ENCODE results near the gene ZNF785.
"Not testable (repeated sequence)": the region's sequence is repeated elsewhere in the genome, so short reads cannot be mapped to it uniquely, and the experiment has no call there.

Gene ZNF785

DNA sequence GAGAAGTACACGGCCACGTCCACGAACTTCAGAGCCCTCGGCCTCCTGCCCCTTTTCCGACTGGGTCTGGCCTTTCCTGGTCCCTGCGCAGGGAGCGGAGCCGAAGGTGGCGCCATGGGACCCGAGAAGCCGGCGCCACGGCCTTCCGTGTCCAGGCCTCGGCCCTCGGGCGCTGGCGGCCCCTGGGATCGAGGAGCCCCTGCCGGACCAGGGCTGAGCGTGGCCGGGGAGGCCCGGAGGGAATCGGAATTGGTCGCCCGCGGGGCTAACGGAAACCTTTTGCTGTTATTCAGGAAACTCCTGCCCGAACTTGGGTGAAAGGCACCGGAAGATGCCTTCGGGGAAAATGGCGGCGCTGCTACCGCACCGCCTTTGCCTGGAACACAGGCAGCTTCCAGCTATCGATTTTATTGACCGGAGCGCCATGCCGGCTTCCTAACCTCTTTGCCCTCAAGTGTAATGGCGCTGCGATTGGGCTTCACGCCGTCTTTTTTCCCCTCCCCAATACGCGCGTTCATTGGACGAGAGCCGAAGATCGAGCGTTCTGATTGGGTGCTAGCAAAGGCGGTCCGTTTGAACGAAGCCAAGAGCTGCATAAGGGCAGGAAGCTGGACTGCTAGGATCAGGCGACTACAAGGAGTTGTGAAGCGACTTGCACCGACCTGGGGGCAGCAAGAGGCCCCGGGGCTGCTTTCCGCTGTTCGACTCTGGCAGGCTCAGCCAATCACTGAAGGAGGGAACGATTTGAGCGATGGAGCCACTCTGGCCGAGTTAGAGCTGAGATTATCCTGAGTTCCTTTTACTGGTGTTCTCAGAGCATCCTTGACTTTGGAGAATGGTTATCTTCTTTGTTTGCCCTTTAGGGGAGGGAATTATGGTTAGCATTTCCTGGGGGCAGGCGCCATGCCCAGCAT lies 24.7 kb upstream of the ZNF785 start, which contains the start of gene ZNF689:
Gene ZNF689 (minus strand): TSS at position 464 of the 914 bp plus-strand sequence. CDS start 348 bp downstream, at position 116.
- peak within 1 kb of the TSS; percentile 98 for H3K27ac Mint-ChIP-seq
- peak; percentile 93 for ATAC-seq (replicated peaks)
- H3K27me3 Mint-ChIP-seq: no peaks in the 10 kb centered on the region
- H3K9me3 Mint-ChIP-seq: no peaks in the 10 kb centered on the region
- peak; percentile 95 to 97 (median 95) for DNase-seq
- peak within 1 kb of the TSS; percentile 91 to 94 for H3K4me3 Mint-ChIP-seq
- H3K36me3 Mint-ChIP-seq (ENCODE audit: insufficient read depth): peaks cover 37% of the 10 kb centered on the region
- H3K4me1 Mint-ChIP-seq (ENCODE audit: low read depth in 2 of 2): peaks cover 12 to 17% of the 10 kb centered on the region in 2 donors

- DNase-seq: peak in 2 of 3 experiments; percentile 27 to 42
- Mint-ChIP-seq H3K36me3 (ENCODE audit: insufficient read depth) (peaks cover 46% of the 10 kb centered on the region), H3K27me3 (no peaks in the 10 kb centered on the region), H3K4me3 (peak overlapping the region; percentile 91 to 94), H3K27ac (peak overlapping the region; percentile 98), H3K9me3 (no peaks in the 10 kb centered on the region), H3K4me1 (ENCODE audit: low read depth in 2 of 2) (peaks cover 12 to 17% of the 10 kb centered on the region in 2 donors)
- ATAC-seq (replicated peaks): peak; percentile 43
Observed at GRCh38 chr16:30609002-30609925, 23.8 kb upstream of the ZNF785 start.

DNA sequence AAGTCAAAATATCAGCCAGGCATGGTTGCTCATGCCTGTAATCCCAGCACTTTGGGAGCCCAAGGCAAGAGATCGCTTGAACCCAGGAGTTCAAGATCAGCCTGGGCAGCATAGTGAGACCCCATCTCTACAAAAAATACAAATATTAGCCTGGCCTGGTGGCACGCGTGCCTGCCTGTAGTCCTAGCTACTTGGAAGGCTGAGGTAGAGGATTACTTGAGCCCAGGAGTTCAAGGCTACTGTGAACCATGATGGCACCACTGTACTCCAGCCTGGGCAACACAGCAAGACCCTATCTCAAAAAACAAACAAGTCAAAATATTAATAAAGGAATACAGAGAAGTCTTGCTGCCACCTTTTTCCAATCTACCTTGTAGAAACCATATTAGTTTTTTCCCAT lies 20.5 kb upstream of the ZNF785 start:
- Mint-ChIP-seq H3K27me3 (no peaks in the 10 kb centered on the region), H3K4me1 (ENCODE audit: low read depth in 2 of 2) (peaks cover 14 to 17% of the 10 kb centered on the region in 2 donors), H3K36me3 (ENCODE audit: insufficient read depth) (peaks cover 64% of the 10 kb centered on the region), H3K4me3 (no peak overlapping the region), H3K9me3 (no peaks in the 10 kb centered on the region), H3K27ac (no peak overlapping the region)
- DNase-seq (no peak), ATAC-seq (replicated peaks) (no peak)

DNA sequence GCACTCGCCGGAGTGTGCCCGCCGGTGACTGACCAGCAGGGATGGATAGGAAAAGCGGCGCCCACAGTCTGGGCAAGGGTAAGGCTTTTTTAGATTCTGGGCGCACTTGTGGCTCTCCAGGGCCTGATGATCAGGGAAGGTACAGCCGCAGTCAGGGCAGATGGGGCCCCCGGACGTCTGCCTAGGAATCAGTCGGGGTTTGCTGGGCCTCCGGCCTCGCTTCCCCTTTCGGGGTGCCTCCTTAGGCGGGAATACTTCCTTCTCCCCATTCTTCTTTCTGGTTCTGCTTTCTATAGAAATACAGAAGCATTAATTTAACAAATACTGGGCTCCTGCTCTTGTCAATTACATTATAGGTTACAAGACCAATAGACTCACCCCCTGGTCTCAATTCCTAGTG lies 19.7 kb upstream of the ZNF785 start:
- Mint-ChIP-seq H3K4me3 (no peak overlapping the region), H3K36me3 (ENCODE audit: insufficient read depth) (peaks cover 60% of the 10 kb centered on the region), H3K27ac (no peak overlapping the region)

GRCh38 chr16:30604316-30604947 lies 18.9 kb upstream of the ZNF785 start:
- H3K4me3 Mint-ChIP-seq: no peak overlapping the region

More for the DNA sequence above, 19.7 kb upstream of the ZNF785 start:
- ATAC-seq (replicated peaks): no peak
- H3K27me3 Mint-ChIP-seq: no peaks in the 10 kb centered on the region
- no peaks in the 10 kb centered on the region for H3K9me3 Mint-ChIP-seq
- no peak for DNase-seq
- H3K4me1 Mint-ChIP-seq (ENCODE audit: low read depth in 2 of 2): peaks cover 9 to 13% of the 10 kb centered on the region in 2 donors

DNA sequence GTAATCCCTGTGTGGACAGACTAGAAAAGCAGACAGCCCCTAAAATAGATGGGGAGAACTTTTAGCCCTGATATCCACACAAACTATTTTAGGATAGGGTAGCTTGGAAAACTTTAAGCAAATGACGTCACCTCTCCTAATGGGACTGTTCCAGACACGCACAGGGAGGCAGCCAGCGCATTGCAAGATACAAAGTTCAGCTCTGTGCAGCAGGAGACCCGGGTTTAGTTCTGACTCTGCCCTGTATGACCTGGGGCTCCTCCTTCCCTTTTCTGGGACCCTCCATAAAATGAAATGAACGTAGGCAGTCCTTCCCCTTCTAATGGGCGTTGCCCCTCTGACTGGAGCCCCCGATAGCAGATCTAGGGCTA lies 18.4 kb upstream of the ZNF785 start:
- peaks cover 57% of the 10 kb centered on the region for H3K36me3 Mint-ChIP-seq (ENCODE audit: insufficient read depth)
- ATAC-seq (replicated peaks): no peak
- DNase-seq: no peak
- H3K4me3 Mint-ChIP-seq: no peak overlapping the region
- H3K27me3 Mint-ChIP-seq: no peaks in the 10 kb centered on the region
- H3K27ac Mint-ChIP-seq: no peak overlapping the region
- H3K9me3 Mint-ChIP-seq: no peaks in the 10 kb centered on the region
- H3K4me1 Mint-ChIP-seq (ENCODE audit: low read depth in 2 of 2): peaks cover 6% of the 10 kb centered on the region in 2 donors

More at GRCh38 chr16:30604316-30604947, 18.9 kb upstream of the ZNF785 start:
- ATAC-seq (replicated peaks) (no peak), DNase-seq (no peak)
- Mint-ChIP-seq H3K4me1 (ENCODE audit: low read depth in 2 of 2) (peaks cover 9 to 11% of the 10 kb centered on the region in 2 donors), H3K9me3 (no peaks in the 10 kb centered on the region), H3K27ac (no peak overlapping the region), H3K27me3 (no peaks in the 10 kb centered on the region), H3K36me3 (ENCODE audit: insufficient read depth) (peaks cover 57% of the 10 kb centered on the region)

- H3K27me3 Mint-ChIP-seq: no peaks in the 10 kb centered on the region
- ATAC-seq (replicated peaks): no peak
- H3K36me3 Mint-ChIP-seq (ENCODE audit: insufficient read depth): peaks cover 52% of the 10 kb centered on the region
- H3K27ac Mint-ChIP-seq: no peak overlapping the region
- no peaks in the 10 kb centered on the region for H3K9me3 Mint-ChIP-seq
- peaks cover 5 to 7% of the 10 kb centered on the region in 2 donors for H3K4me1 Mint-ChIP-seq (ENCODE audit: low read depth in 2 of 2)
- no peak overlapping the region for H3K4me3 Mint-ChIP-seq
- DNase-seq: no peak
Observed at GRCh38 chr16:30602616-30603277, 17.2 kb upstream of the ZNF785 start.

DNA sequence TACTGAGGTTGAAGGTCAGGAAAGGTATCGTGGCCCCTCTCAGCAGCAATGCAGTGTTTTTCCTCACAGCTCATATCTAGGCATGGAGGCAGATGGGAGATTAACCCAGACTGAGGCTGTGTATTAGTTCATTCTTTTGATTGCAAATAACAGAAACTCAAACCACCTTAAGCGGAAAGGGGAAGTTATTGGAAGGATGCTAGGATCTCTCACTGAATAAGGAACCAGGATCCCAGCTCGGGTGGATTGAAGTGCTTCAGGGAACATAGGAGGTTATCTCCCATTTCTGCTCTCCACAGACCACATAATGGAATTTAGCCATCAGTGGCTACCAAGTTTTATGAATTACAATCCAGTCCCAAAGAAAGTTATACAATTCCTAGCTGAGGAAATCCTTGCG lies 16.5 kb upstream of the ZNF785 start:
- H3K9me3 Mint-ChIP-seq: no peaks in the 10 kb centered on the region
- ATAC-seq (replicated peaks): no peak
- peak overlapping the region in 1 of 2 donors; percentile 36 for H3K27ac Mint-ChIP-seq
- DNase-seq: no peak
- peaks cover 45% of the 10 kb centered on the region for H3K36me3 Mint-ChIP-seq (ENCODE audit: insufficient read depth)
- no peaks in the 10 kb centered on the region for H3K27me3 Mint-ChIP-seq
- no peak overlapping the region for H3K4me3 Mint-ChIP-seq
- peaks cover 0 to 7% of the 10 kb centered on the region in 2 donors for H3K4me1 Mint-ChIP-seq (ENCODE audit: low read depth in 2 of 2)

DNA sequence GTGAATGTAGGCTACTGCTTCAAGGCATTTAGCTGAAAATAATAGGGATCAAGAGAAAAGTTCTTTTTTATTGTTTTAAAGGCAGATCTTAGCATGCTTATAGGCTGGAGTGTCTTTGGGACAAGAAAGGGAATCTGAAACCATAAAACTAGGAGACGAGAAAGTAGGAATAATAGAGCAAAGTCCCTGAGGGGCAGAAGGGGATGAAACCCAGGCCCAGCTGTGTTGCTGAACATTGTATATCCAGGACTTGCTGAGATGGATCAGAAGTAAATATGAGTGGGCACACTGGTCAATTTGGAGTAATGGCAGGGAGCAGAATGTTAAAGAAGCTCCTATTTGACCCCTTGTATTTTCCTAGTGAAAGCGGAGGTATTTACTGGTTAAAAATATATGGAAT lies 15.4 kb upstream of the ZNF785 start:
- ATAC-seq (replicated peaks) (no peak), DNase-seq (no peak)
- H3K27ac Mint-ChIP-seq: no peak overlapping the region
- peaks cover 0 to 6% of the 10 kb centered on the region in 2 donors for H3K4me1 Mint-ChIP-seq (ENCODE audit: low read depth in 2 of 2)
- H3K36me3 Mint-ChIP-seq (ENCODE audit: insufficient read depth): peaks cover 35% of the 10 kb centered on the region
- H3K4me3 Mint-ChIP-seq: no peak overlapping the region
- H3K9me3 Mint-ChIP-seq: no peaks in the 10 kb centered on the region
- H3K27me3 Mint-ChIP-seq: no peaks in the 10 kb centered on the region

DNA sequence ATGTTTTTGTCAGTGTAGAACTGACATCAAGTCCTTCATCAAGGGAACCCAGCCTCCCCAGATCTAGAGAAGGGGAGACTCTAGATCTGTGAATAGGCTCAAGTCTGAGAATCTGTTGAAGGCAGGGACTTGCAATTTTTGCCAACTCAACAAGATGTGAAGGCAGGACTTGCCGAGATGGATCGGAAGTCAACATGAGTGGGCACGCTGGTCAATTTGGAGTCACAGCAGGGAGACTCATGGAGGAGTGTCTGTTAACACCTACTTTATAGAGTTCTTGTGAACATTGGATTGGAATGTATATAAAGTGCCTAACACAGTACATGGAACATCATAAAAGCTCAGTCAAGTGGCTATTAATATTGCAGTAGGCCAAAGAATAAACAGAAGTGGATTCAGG lies 14.7 kb upstream of the ZNF785 start:
- DNase-seq: no peak
- no peak overlapping the region for H3K27ac Mint-ChIP-seq
- no peak overlapping the region for H3K4me3 Mint-ChIP-seq
- peaks cover 0 to 6% of the 10 kb centered on the region in 2 donors for H3K4me1 Mint-ChIP-seq (ENCODE audit: low read depth in 2 of 2)
- H3K9me3 Mint-ChIP-seq: no peaks in the 10 kb centered on the region
- peaks cover 28% of the 10 kb centered on the region for H3K36me3 Mint-ChIP-seq (ENCODE audit: insufficient read depth)
- H3K27me3 Mint-ChIP-seq: no peaks in the 10 kb centered on the region
- ATAC-seq (replicated peaks): no peak

DNA sequence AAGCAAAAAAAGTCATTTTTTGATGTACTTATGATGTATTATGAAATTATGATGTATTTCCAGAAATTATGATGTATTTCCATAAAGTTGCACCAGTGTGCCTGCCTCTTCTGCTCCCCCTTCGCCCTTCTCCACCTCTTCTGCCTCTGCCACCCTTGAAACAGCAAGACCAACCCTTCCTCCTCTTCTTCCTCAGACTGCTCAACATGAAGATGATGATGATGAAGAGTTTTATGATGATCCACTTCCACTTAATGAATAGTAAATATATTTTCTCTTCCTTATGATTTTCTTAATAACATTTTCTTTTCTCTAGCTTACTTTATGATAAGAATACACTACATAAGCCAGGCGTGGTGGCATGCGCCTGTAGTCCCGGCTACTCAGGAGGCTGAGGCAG lies 7.4 kb upstream of the ZNF785 start:
- no peak for DNase-seq
- ATAC-seq (replicated peaks): no peak
- Mint-ChIP-seq H3K4me1 (ENCODE audit: low read depth in 2 of 2) (no peaks in the 10 kb centered on the region), H3K27ac (no peak overlapping the region), H3K4me3 (no peak overlapping the region), H3K36me3 (ENCODE audit: insufficient read depth) (no peaks in the 10 kb centered on the region), H3K9me3 (no peaks in the 10 kb centered on the region), H3K27me3 (no peaks in the 10 kb centered on the region)

DNA sequence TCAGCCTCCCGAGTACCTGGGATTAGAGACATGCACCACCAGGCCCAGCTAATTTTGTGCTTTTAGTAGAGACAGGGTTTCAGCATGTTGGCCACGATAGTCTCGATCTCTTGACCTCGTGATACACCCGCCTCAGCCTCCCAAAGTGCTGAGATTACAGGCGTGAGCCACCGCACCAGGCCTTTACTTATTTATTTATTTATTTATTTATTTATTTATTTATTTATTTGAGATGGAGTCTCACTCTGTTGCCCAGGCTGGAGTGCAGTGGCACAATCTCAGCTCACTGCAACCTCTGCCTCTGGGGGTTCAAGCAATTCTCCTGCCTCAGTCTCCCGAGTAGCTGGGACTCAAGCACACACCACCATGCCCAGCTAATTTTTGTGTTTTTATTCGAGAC lies 5.4 kb upstream of the ZNF785 start:
- H3K27me3 Mint-ChIP-seq; H3K9me3 Mint-ChIP-seq; H3K27ac Mint-ChIP-seq; H3K36me3 Mint-ChIP-seq (ENCODE audit: insufficient read depth); H3K4me1 Mint-ChIP-seq (ENCODE audit: low read depth in 2 of 2); H3K4me3 Mint-ChIP-seq; DNase-seq; ATAC-seq (replicated peaks): not testable (repeated sequence)

GRCh38 chr16:30589582-30589981 lies 4.1 kb upstream of the ZNF785 start:
- H3K36me3 Mint-ChIP-seq (ENCODE audit: insufficient read depth); DNase-seq; H3K27me3 Mint-ChIP-seq; H3K4me3 Mint-ChIP-seq; H3K9me3 Mint-ChIP-seq; H3K27ac Mint-ChIP-seq; ATAC-seq (replicated peaks): not testable (repeated sequence)
- H3K4me1 Mint-ChIP-seq (ENCODE audit: low read depth in 2 of 2): peaks cover 11% of the 10 kb centered on the region in 2 donors
